PC-9 (cell line): Measurements from ENCODE around the gene MAGEB1. TPM values are rescaled to one million over a fixed set of nuclear protein-coding genes. Genes with fewer than 3 reads are reported as not detected.

Source experiments
- BruUV-seq: library from RNA; stranded (reverse); fragments of 400-500 nt; replicated peaks from 2 replicates; lab custom pipeline; 2021; lab: Mats Ljungman, UMichigan
- CTCF ChIA-PET: fragments of 300-600 bp; sonication (Branson Sonifier 250); formaldehyde crosslinking; loops from one replicate; lab custom pipeline; 2022; ENCODE audit warnings: antibody characterized with exemption; lab: Charles Lee
- POLR2A ChIA-PET: fragments of 300-600 bp; sonication (Branson Sonifier 250); formaldehyde crosslinking; loops from one replicate; lab custom pipeline; 2022; ENCODE audit warnings: antibody characterized with exemption; ENCODE audit not compliant: unreplicated experiment; lab: Charles Lee
- DNase-seq, 2 experiments: peaks; one replicate each; pipeline versions ENCODE4 v3.0.0 to v3.0.0-alpha.2; 2015 to 2022; ENCODE audit warnings: mixed read lengths in 1 of 2
- H2AFZ ChIP-seq: fragments of 200-600 bp; sonication (generic); 2 replicates; pipeline ENCODE4 v1.8.1; 2017; ENCODE audit warnings: antibody characterized with exemption
- H3F3A ChIP-seq: fragments of 200-600 bp; sonication (generic); 2 replicates; pipeline ENCODE4 v1.8.1; 2017; ENCODE audit warnings: antibody characterized with exemption, mild to moderate bottlenecking, low read depth; ENCODE audit not compliant: insufficient read depth
- H3K27ac ChIP-seq: fragments of 200-600 bp; sonication (generic); 2 replicates; pipeline ENCODE4 v1.6.1; 2016; ENCODE audit warnings: mixed run types
- H3K27me3 ChIP-seq: fragments of 200-600 bp; sonication (generic); 2 replicates; pipeline ENCODE4 v1.6.1; 2016; ENCODE audit warnings: low read depth, mixed run types; ENCODE audit not compliant: insufficient read depth
- H3K36me3 ChIP-seq: fragments of 200-600 bp; sonication (generic); 2 replicates; pipeline ENCODE4 v1.6.1; 2016; ENCODE audit warnings: low read depth, mixed run types
- H3K4me1 ChIP-seq: fragments of 200-600 bp; sonication (generic); replicated peaks from 2 replicates; pipeline ENCODE4 v1.6.1; 2016; ENCODE audit warnings: mixed run types; ENCODE audit not compliant: insufficient read depth
- H3K4me2 ChIP-seq: fragments of 200-600 bp; sonication (generic); 2 replicates; pipeline ENCODE4 v1.6.1; 2017; ENCODE audit warnings: mixed run types
- H3K4me3 ChIP-seq: fragments of 200-600 bp; sonication (generic); 2 replicates; pipeline ENCODE4 v1.6.1; 2016; ENCODE audit warnings: mixed run types
- H3K79me2 ChIP-seq: fragments of 200-600 bp; sonication (generic); 2 replicates; pipeline ENCODE4 v1.6.1; 2017; ENCODE audit warnings: low read depth, mixed run types
- H3K9me2 ChIP-seq: fragments of 200-600 bp; sonication (generic); 2 replicates; pipeline ENCODE4 v1.8.1; 2017; ENCODE audit warnings: mild to moderate bottlenecking; ENCODE audit not compliant: insufficient read depth
- H3K9me3 ChIP-seq: fragments of 200-600 bp; sonication (generic); 2 replicates; pipeline ENCODE4 v1.8.1; 2016; ENCODE audit warnings: low read depth; ENCODE audit not compliant: insufficient read depth
- H4K20me1 ChIP-seq: fragments of 200-600 bp; sonication (generic); 2 replicates; pipeline ENCODE4 v1.8.1; 2017; ENCODE audit not compliant: insufficient read depth
- EZH2 ChIP-seq: fragments of 200-600 bp; sonication (generic); IDR thresholded peaks from 2 replicates; pipeline ENCODE4 v1.8.0; 2017; ENCODE audit warnings: antibody characterized with exemption, low read depth
- intact Hi-C: fragments of 100-400 bp; cut with micrococcal nuclease; formaldehyde crosslinking; loops from one replicate; pipeline ENCODE4 v1.10.0; 2022; ENCODE audit not compliant: unreplicated experiment
- total RNA-seq: library from RNA; stranded (reverse); gene quantifications from 2 replicates; pipeline ENCODE4 v1.2.3, GENCODE V29; 2021
- TF ChIP-seq, protein P1 (sequence below): fragments of 200-600 bp; sonication (generic); conservative IDR thresholded peaks from 2 replicates; pipeline ENCODE4 v1.6.1; 2017; ENCODE audit warnings: mixed run types, antibody characterized with exemption, mild to moderate bottlenecking, moderate library complexity

Gene MAGEB1
- total RNA-seq, 1 experiment from 2014 or later = not detected

DNA sequence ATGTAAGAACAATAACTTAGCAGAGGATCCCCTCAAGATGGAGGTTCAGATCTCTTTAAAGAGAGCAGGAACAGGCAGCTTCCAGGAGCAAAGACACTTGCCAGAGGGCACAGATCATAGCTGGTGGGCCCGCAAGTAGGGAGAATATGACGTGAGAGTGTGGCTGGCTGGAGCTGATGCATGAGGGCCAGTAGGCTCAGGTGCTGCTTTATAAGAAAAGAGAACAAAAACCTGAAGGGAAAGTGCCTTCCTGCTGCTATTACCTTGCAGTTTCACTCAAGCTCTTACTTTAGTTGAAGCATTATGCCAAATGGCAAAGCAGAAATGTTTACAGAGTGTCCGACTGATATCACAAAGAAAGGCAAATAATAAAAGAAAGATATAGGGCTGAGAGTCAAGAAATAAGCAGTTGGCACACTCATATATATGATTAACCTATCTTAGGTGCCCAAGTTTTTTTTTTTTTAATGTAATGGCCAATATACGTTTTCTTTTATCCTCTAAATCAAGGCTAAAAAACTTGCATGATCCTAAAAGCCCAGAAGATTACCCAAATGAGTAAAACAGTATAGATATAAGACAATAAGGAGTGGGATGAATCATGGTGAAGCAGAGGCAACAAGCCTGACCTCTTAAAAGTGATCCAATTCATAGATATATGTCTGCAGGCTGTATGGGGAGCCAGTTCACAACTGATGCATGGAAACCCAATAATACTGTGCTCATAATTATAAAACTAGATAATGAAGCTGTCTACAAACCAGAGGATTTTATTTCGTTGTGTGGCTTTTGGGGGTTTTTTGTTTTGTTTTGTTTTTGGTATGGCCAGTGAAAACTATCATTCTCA, 49.7 kb downstream of the MAGEB1 start:
- H3K9me2 ChIP-seq = no peaks in the 10 kb centered on the region
- no peak overlapping the region for H3K4me2 ChIP-seq
- no peak overlapping the region for H3K4me3 ChIP-seq
- intact Hi-C loops = no loop called here
- H3K27me3 ChIP-seq = no peaks in the 10 kb centered on the region
- H3K79me2 ChIP-seq = no peaks in the 10 kb centered on the region
- POLR2A ChIA-PET = no interaction called here
- no peaks in the 10 kb centered on the region for H3F3A ChIP-seq
- CTCF ChIA-PET = no interaction called here
- H2AFZ ChIP-seq = no peak overlapping the region
- H3K4me1 ChIP-seq = no peaks in the 10 kb centered on the region; the same call in 1 of the 2 replicates
- H3K36me3 ChIP-seq = no peaks in the 10 kb centered on the region
- DNase-seq = no peak
- H3K27ac ChIP-seq = no peak overlapping the region
- TF ChIP-seq EZH2 = no peak
- TF ChIP-seq, protein P1, sequence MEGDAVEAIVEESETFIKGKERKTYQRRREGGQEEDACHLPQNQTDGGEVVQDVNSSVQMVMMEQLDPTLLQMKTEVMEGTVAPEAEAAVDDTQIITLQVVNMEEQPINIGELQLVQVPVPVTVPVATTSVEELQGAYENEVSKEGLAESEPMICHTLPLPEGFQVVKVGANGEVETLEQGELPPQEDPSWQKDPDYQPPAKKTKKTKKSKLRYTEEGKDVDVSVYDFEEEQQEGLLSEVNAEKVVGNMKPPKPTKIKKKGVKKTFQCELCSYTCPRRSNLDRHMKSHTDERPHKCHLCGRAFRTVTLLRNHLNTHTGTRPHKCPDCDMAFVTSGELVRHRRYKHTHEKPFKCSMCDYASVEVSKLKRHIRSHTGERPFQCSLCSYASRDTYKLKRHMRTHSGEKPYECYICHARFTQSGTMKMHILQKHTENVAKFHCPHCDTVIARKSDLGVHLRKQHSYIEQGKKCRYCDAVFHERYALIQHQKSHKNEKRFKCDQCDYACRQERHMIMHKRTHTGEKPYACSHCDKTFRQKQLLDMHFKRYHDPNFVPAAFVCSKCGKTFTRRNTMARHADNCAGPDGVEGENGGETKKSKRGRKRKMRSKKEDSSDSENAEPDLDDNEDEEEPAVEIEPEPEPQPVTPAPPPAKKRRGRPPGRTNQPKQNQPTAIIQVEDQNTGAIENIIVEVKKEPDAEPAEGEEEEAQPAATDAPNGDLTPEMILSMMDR = no peak
- BruUV-seq = no TSS peak
- H4K20me1 ChIP-seq = no peaks in the 10 kb centered on the region
- no peaks in the 10 kb centered on the region for H3K9me3 ChIP-seq

DNA sequence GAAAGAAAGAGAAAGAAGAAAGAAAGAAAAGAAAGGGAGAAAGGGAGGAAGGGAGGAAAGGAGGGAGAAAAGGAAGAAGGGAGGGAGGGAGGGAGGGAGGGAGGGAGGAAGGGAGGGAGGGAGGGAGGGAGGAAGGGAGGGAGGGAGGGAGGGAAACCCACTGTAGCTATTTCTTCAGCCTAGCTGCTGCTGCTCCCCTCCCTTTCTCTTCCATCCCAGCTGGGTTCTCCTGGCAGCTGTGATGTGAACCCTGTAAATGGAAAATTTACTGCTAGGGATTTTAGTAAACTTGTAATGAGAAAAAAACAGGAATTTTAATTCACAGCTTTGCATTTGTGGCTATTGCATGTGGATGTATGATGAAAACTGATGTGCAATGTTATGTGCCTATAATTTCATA, 54.3 kb downstream of the MAGEB1 start:
- H3K9me2 ChIP-seq = no peaks in the 10 kb centered on the region
- no peak overlapping the region for H3K4me3 ChIP-seq
- no peaks in the 10 kb centered on the region for H3K79me2 ChIP-seq
- DNase-seq = no peak
- H3K36me3 ChIP-seq = no peaks in the 10 kb centered on the region
- no TSS peak for BruUV-seq
- H3K4me2 ChIP-seq = no peak overlapping the region
- H3K9me3 ChIP-seq = no peaks in the 10 kb centered on the region
- no peaks in the 10 kb centered on the region for H3F3A ChIP-seq
- H3K4me1 ChIP-seq = no peaks in the 10 kb centered on the region; the same call in 1 of the 2 replicates
- no peak overlapping the region for H3K27ac ChIP-seq
- ChIA-PET CTCF (no interaction called here), POLR2A (interaction anchor here (0.6 to 0.7 kb wide), 2 partner anchors 10 to 21 kb away, joined by 4 to 6 read pairs; no protein-coding TSS in a partner anchor)
- TF ChIP-seq EZH2 = no peak
- TF ChIP-seq, protein P1 = no peak
- intact Hi-C loops = loop anchor here (10.0 kb wide), 1 partner anchor 184 kb away; no protein-coding TSS in a partner anchor
- H3K27me3 ChIP-seq = no peaks in the 10 kb centered on the region
- H4K20me1 ChIP-seq = no peaks in the 10 kb centered on the region
- H2AFZ ChIP-seq = no peak overlapping the region

Other genes with a start within 250 kb of the MAGEB1 start
- gene MAGEB2, start 31.6 kb upstream of the MAGEB1 start, total RNA-seq = not detected in 2 replicates
- not detected in 2 replicates for gene MAGEB3, start 16.5 kb upstream of the MAGEB1 start, total RNA-seq
- gene MAGEB4, start 5.1 kb upstream of the MAGEB1 start, total RNA-seq = not detected in 2 replicates
- 66.6 and 67.1 TPM in 2 replicates for gene NR0B1, start 62.2 kb downstream of the MAGEB1 start, total RNA-seq